Measurements from ENCODE around the gene PCK2.

PCK2 gene

DNA sequence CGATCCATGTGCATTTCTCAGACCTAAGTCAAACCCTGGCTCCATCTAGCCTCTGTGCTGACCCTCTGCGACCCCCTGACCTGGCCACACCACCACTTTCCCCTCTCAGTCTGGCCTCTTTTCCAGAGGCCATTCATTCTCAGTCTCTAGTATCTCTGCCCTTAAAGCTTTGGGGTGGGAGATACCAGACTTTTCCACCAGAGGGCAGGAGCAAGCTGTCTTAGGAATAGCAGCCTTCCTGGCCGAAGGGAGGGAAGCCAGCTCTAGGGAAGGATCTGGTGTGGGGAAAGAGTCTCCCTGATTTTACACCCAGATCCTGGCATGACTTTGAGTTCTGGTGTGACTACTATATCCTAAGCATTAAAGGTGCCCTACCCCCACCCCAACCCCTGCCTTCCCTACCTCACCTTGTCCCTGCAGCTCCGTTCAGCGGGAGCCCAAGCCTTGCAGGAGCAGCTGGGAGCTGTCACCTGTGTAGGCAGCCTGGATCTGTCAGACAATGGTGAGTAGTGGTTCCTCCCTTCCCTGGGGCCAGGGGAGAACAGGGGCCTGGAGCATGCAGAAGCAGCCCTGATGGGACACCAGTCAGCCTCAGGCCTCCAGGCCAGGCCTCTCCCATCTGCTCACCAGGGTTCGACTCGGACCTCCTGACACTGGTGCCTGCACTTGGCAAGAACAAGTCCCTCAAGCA lies 35.7 kb upstream of the PCK2 start:
- Histone ChIP-seq H3K27ac (no peak overlapping the region), H3K4me3 (no peak overlapping the region)
- peak; percentile 78 for TF ChIP-seq CTCF (IDR thresholded peaks at IDR 0.05)
- DNase-seq (ENCODE audit: low spot score): no peak

DNA sequence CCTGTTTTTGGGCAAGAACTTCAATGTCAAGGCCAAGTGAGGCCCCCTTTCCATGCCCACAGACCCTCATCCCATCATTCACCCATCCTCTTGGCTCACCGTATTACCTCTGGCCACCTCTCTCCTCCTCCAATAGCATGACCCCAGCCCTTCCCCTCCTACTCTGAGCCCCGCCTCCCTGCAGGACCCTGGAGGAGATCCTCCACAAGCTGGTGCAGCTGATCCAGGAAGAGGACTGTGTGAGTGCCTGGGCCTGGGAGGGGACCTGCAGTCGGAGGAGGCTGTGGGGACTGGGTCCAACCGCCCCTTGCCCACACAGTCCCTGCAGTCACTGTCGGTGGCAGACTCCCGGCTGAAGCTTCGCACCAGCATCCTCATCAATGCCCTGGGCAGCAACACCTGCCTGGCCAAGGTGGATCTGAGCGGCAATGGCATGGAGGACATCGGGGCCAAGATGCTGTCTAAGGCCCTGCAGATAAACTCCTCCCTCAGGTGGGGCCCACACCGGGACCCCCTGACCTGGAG lies 35.1 kb upstream of the PCK2 start:
- Histone ChIP-seq H3K4me3 (no peak overlapping the region), H3K27ac (no peak overlapping the region)
- no peak for TF ChIP-seq CTCF (IDR thresholded peaks at IDR 0.05)
- DNase-seq (ENCODE audit: low spot score): no peak

DNA sequence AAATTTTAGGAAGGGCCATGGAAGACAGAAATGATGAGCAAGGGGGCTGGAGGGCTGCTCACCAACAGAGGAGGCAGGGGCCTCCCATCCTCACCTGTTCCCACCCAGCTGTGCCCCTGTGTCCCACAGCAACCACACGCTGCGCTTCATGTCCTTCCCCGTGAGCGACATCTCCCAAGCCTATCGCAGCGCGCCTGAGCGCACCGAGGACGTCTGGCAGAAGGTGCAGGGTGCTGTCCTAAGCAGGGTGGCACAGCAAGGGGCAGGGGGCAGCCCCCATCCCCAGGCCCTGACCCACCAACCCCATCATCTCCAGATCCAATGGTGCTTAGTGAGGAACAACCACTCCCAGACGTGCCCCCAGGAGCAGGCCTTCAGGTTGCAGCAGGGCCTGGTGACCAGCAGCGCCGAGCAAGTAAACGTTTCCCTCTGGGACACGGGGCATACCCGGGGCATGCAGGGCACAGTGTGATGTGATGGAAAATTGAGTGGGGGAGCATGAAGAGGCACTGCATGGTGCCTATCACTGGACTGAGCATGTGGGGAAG lies 34.2 kb upstream of the PCK2 start:
- no peak for DNase-seq (ENCODE audit: low spot score)
- no peak for TF ChIP-seq CTCF (IDR thresholded peaks at IDR 0.05)
- Histone ChIP-seq H3K4me3 (no peak overlapping the region), H3K27ac (no peak overlapping the region)

GRCh38 chr14:24060443-24060842 lies 33.7 kb upstream of the PCK2 start:
- no peak for DNase-seq (ENCODE audit: low spot score)
- TF ChIP-seq CTCF (IDR thresholded peaks at IDR 0.05): no peak
- H3K4me3 ChIP-seq: no peak overlapping the region

DNA sequence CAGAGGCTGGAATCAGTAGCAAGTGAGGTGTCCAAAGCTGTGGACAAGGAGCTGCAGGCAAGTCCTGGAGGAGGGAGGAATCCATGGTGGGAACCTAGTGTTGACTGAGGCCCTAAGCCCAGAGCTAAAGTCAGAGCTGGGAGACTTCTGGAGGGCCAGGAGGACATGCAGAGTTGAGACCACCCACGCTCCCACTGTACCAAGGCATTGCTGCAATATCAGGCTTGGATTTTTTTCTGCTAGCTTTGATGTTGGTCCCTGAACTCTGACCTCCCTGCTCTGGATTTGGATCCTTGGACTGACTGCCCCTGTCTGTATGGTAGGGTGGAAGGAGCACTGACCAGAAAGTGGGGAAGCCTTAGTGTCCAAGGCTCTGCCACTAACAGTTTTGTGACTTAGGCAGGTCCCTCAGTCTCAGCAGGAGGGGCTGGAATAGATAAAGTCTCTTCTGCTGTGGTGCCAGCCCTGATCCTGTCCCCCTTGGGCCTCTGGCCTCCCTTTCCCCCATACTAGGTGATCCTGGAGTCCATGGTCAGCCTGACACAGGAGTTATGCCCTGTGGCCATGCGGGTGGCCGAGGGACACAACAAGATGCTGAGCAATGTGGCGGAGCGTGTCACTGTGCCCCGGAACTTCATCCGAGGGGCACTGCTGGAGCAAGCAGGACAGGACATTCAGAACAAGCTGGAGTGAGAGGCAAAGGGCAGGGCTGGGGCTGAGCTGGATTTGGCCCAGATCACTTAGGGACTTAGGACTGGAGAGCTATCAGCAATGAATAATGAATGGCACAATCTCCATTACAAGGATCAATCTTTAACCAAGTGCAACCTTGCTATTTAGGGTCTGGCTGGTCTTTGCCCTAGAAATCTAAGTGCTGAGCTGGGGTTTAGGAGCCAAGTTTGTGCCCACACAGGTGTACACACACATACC lies 32.9 kb upstream of the PCK2 start:
- no peak overlapping the region for H3K27ac ChIP-seq
- H3K4me3 ChIP-seq: no peak overlapping the region
- TF ChIP-seq CTCF (IDR thresholded peaks at IDR 0.05): no peak
- no peak for DNase-seq (ENCODE audit: low spot score)

More at GRCh38 chr14:24060443-24060842, 33.7 kb upstream of the PCK2 start:
- no peak overlapping the region for H3K27ac ChIP-seq

DNA sequence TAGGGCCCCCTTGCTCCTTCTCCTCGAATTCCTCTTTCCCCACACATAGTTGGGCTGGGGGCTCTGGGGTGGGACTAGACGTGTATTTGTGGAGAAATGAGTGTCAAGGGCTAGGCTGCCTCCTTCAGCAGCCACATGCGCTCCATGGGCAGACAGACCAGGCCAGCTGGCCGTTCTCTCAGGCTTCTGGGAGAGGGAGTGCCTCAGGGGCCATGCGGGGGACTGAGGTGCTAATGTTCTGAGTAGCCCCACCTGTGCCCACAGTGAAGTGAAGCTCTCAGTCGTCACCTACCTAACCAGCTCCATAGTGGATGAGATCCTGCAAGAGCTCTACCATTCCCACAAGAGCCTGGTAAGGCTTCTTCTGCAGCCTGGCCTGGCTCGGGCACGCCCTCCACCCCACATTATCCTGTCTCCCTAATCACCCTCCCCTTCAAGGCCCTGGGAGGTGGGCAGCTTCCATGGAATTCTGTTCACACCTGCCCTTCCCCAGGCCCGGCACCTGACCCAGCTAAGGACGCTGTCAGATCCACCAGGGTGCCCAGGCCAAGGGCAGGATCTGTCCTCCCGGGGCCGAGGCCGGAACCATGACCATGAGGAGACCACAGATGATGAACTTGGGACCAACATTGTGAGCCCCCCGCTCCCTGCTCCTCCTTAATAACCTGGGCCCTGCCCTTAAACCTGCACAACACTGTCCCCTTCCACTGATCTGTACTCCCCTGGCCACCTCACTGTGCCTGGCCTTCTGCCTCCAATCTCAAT lies 31.7 kb upstream of the PCK2 start:
- H3K27ac ChIP-seq: no peak overlapping the region
- TF ChIP-seq CTCF (IDR thresholded peaks at IDR 0.05): no peak
- DNase-seq (ENCODE audit: low spot score): no peak
- no peak overlapping the region for H3K4me3 ChIP-seq

Measured in coronary artery (tissue), 2 donors.